GM19043 (cell line): ENCODE data around the gene TMEM255A.

Source experiments
- ATAC-seq: cut with Tn5 transposase; IDR thresholded peaks from one replicate; pipeline ENCODE4 v1.9.1; 2021; ENCODE audit warnings: low read depth; ENCODE audit not compliant: unreplicated experiment

TMEM255A gene

GRCh38 chrX:120213438-120214265 lies 97.6 kb downstream of the TMEM255A start:
- no peak for ATAC-seq
